Calu3 (cell line): ENCODE results near the gene RITA1. TPM values are rescaled to one million over a fixed set of nuclear protein-coding genes. Genes with fewer than 3 reads are reported as not detected.

ENCODE experiments used
- BruUV-seq: library from RNA; stranded (reverse); fragments of 400-500 nt; replicated peaks from 2 replicates; lab custom pipeline; 2021; lab: Mats Ljungman, UMichigan
- CTCF ChIA-PET: fragments of 300-600 bp; sonication (Branson Sonifier 250); formaldehyde crosslinking; loops from one replicate; lab custom pipeline; 2022; ENCODE audit warnings: antibody characterized with exemption; lab: Charles Lee
- DNase-seq: peaks from one replicate; pipeline ENCODE4 v3.0.0; 2022
- H3K27ac Mint-ChIP-seq: one replicate; pipeline ENCODE4 v1.8.0; 2022; ENCODE audit warnings: mixed read lengths; ENCODE audit not compliant: unreplicated experiment
- H3K27me3 Mint-ChIP-seq: one replicate; pipeline ENCODE4 v1.8.0; 2022; ENCODE audit warnings: mixed read lengths; ENCODE audit not compliant: unreplicated experiment
- H3K36me3 Mint-ChIP-seq: one replicate; pipeline ENCODE4 v1.8.0; 2022; ENCODE audit warnings: mild to moderate bottlenecking, moderate library complexity, mixed read lengths; ENCODE audit not compliant: insufficient read depth, unreplicated experiment
- H3K4me1 Mint-ChIP-seq: one replicate; pipeline ENCODE4 v1.8.0; 2022; ENCODE audit warnings: mild to moderate bottlenecking, low read depth, mixed read lengths; ENCODE audit not compliant: unreplicated experiment
- H3K4me3 Mint-ChIP-seq: one replicate; pipeline ENCODE4 v1.8.0; 2022; ENCODE audit warnings: mild to moderate bottlenecking, low read depth, moderate library complexity, mixed read lengths; ENCODE audit not compliant: unreplicated experiment
- H3K9me3 Mint-ChIP-seq: one replicate; pipeline ENCODE4 v1.8.0; 2022; ENCODE audit warnings: low read depth, mixed read lengths; ENCODE audit not compliant: unreplicated experiment
- intact Hi-C: fragments of 100-400 bp; cut with micrococcal nuclease; formaldehyde crosslinking; loops from one replicate; pipeline ENCODE4 v1.10.0; 2022; ENCODE audit not compliant: unreplicated experiment
- total RNA-seq: library from RNA; stranded (reverse); gene quantifications from 2 replicates; pipeline ENCODE4 v1.2.3, GENCODE V29; 2022
- TF ChIP-seq, protein P1 (sequence below): fragments of 200-600 bp; IDR thresholded peaks from one replicate; pipeline ENCODE4 v1.8.0; 2022; ENCODE audit warnings: antibody characterized with exemption; ENCODE audit not compliant: unreplicated experiment

Gene RITA1
- total RNA-seq, 1 experiment from 2014 or later: 27.4 TPM

DNA sequence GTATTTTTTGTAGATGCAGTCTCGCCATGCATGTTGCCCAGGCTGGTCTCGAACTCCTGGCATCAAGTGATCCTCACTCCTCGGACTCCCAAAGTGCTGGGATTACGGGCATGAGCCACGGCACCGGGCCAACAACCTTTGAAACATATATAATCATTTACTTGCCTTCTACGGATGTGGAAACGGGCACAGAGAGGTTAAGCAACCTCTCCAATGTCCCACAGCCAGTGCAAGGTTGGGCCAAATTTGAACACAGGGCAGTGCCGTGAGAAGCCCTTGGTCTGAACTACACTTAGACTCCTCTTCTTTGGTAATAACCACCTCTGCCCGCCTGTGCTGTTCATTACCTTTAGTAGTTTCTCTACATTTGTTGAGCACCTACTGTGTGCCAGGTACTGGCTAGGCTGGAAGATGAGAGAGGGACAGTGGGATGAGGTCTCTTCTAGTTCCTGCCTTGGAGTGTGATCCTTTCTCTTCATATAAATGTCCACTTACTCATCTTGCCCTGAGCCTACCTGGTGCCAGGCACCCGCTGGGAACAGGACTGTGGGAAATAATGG, 2.4 kb upstream of the RITA1 start:
- Mint-ChIP-seq H3K4me1 (peaks cover 19% of the 10 kb centered on the region), H3K9me3 (no peaks in the 10 kb centered on the region), H3K36me3 (peaks cover 68% of the 10 kb centered on the region), H3K27me3 (no peaks in the 10 kb centered on the region), H3K4me3 (peak overlapping the region; percentile 99), H3K27ac (no peak overlapping the region)
- DNase-seq: no peak
- TF ChIP-seq, protein P1, sequence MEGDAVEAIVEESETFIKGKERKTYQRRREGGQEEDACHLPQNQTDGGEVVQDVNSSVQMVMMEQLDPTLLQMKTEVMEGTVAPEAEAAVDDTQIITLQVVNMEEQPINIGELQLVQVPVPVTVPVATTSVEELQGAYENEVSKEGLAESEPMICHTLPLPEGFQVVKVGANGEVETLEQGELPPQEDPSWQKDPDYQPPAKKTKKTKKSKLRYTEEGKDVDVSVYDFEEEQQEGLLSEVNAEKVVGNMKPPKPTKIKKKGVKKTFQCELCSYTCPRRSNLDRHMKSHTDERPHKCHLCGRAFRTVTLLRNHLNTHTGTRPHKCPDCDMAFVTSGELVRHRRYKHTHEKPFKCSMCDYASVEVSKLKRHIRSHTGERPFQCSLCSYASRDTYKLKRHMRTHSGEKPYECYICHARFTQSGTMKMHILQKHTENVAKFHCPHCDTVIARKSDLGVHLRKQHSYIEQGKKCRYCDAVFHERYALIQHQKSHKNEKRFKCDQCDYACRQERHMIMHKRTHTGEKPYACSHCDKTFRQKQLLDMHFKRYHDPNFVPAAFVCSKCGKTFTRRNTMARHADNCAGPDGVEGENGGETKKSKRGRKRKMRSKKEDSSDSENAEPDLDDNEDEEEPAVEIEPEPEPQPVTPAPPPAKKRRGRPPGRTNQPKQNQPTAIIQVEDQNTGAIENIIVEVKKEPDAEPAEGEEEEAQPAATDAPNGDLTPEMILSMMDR: no peak
- CTCF ChIA-PET: interaction anchor here (1.0 kb wide), 1 partner anchor 9 kb away, joined by 3 read pairs; no protein-coding TSS in a partner anchor
- intact Hi-C loops: no loop called here
- no TSS peak for BruUV-seq

- Mint-ChIP-seq H3K27ac (peak overlapping the region; percentile 95), H3K4me1 (peaks cover 19% of the 10 kb centered on the region), H3K9me3 (no peaks in the 10 kb centered on the region), H3K36me3 (peaks cover 73% of the 10 kb centered on the region), H3K4me3 (peak overlapping the region; percentile 99), H3K27me3 (no peaks in the 10 kb centered on the region)
- BruUV-seq: no TSS peak
- TF ChIP-seq, protein P1: no peak
- CTCF ChIA-PET: interaction anchor here (0.6 kb wide), 2 partner anchors 37 to 1985 kb away, joined by 3 to 4 read pairs; partner anchors contain the start of gene TPCN1
- no peak for DNase-seq
- intact Hi-C loops: no loop called here
These were observed 1.2 kb upstream of the RITA1 start for GRCh38 chr12:113184098-113184899.

DNA sequence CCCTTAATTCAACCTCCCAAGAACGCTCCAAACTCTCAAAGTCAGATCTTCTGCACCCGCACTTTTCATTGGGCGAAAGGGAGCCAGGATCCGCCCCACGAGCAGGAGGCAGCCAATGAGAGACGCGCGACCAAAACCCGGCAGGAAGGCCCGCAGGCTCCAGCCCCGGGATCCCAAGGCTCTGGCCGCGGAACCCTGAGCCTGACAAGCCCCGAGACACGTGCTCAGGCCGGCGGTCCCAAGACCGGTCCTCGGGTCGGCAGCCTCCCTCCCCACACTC, 681 bp upstream of the RITA1 start:
- H3K36me3 Mint-ChIP-seq: peaks cover 71% of the 10 kb centered on the region
- H3K4me3 Mint-ChIP-seq: peak overlapping the region; percentile 99
- intact Hi-C loops: no loop called here
- TF ChIP-seq, protein P1: no peak
- peaks cover 19% of the 10 kb centered on the region for H3K4me1 Mint-ChIP-seq
- peak overlapping the region; percentile 95 for H3K27ac Mint-ChIP-seq
- BruUV-seq: no TSS peak
- no peaks in the 10 kb centered on the region for H3K9me3 Mint-ChIP-seq
- peak; percentile 93 for DNase-seq
- CTCF ChIA-PET: interaction anchor here (0.5 to 0.6 kb wide), 3 partner anchors 12 to 206 kb away, joined by 3 to 7 read pairs (median 5); partner anchors contain the start of gene OAS2
- no peaks in the 10 kb centered on the region for H3K27me3 Mint-ChIP-seq

- H3K27ac Mint-ChIP-seq: peak overlapping the region; percentile 78
- CTCF ChIA-PET: interaction anchor here (1.1 kb wide), 1 partner anchor 35 kb away, joined by 4 read pairs; the partner anchor contains the start of gene TPCN1
- intact Hi-C loops: no loop called here
- peak overlapping the region; percentile 99 for H3K4me3 Mint-ChIP-seq
- peaks cover 19% of the 10 kb centered on the region for H3K4me1 Mint-ChIP-seq
- DNase-seq: no peak
- TF ChIP-seq, protein P1: no peak
- BruUV-seq: no TSS peak
- peaks cover 72% of the 10 kb centered on the region for H3K36me3 Mint-ChIP-seq
- no peaks in the 10 kb centered on the region for H3K27me3 Mint-ChIP-seq
- no peaks in the 10 kb centered on the region for H3K9me3 Mint-ChIP-seq
These were observed 478 bp downstream of the RITA1 start for GRCh38 chr12:113186033-113186365.
